Medulla oblongata (tissue), 1 donor: ENCODE measurements around the gene MAGIX.

ENCODE experiments used
- DNase-seq: peaks from one replicate; pipeline ENCODE4 v3.0.0-alpha.2; 2015; ENCODE audit errors: extremely low spot score

MAGIX gene

DNA sequence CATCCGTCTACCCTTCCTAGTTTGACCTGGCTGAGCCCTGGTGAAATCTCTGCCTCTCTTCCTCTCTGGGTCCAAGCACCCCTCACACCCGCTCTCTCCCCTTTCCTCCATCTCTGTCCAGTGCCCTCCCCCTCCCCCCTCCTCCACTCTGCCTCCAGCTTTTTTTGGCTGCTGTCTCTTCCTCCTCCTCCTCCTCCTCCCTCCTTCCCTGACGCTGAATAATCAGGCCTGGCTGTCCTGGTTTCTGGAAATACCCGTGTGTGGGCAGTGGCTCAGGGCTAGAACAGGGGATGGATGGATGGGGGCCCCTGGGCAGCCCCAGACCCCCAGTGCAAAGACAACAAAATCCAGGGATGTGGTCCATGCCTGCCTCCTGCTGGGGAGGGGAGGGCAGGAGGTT, 42.2 kb downstream of the MAGIX start:
- no peak for DNase-seq

DNA sequence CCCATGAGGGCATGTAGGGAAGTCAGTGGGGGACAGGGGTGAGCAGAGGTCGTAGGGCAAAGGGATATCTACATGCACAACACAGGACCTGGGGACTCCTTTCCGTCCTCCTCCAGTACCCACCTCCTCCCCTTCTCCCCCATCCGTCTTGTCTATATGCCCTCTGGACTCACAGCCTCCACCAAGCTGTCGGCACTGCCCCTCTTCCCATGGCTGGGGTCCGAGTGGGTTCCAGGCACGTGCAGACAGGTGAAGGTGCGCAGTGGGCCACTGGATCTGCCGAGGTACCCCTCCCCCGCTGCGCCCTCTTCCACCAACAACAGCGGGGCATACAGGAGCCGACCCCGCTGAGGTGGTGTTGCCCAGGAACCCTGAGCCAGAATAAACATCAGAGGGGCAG, 42.9 kb downstream of the MAGIX start:
- DNase-seq, result no peak

DNA sequence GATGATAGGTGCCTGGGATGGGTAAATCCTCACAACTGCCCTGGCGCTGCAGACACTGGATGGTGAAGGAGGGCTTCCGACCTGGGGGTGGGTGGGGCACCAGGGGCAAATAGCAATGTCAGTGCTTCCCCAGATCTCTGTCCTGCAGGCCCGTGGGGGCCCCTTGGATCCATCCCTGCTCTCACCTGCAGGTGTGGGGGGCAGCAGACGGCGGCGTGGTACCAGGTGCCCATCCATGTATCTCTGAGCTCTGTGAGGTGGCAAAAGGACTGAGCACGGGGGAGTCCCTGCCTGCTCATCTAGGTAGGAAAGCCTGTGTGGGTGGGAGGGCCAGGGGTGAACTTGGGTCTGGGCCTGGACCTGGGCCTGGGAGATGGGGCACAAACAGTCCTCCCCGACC, 44.0 kb downstream of the MAGIX start:
- no peak for DNase-seq

DNA sequence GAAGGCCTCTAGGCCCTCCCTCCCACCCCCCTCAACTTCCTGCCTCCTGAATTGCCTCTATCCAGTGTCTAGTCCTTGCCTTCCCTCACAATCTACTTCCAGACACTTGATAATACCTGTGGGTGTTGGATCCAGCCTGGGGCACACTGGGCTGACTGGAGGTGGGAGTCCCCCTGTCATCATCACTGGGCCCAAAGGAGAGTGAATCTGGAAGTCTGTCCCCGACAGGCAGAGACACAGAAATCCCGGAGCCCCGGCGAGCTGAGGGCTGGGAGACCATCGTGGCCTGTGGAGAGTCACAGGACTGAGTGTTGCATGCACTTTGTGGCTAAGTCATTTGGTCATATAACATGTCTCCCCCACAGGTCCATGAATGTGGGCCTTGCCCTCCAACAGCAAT, 45.8 kb downstream of the MAGIX start:
- DNase-seq, result no peak

DNA sequence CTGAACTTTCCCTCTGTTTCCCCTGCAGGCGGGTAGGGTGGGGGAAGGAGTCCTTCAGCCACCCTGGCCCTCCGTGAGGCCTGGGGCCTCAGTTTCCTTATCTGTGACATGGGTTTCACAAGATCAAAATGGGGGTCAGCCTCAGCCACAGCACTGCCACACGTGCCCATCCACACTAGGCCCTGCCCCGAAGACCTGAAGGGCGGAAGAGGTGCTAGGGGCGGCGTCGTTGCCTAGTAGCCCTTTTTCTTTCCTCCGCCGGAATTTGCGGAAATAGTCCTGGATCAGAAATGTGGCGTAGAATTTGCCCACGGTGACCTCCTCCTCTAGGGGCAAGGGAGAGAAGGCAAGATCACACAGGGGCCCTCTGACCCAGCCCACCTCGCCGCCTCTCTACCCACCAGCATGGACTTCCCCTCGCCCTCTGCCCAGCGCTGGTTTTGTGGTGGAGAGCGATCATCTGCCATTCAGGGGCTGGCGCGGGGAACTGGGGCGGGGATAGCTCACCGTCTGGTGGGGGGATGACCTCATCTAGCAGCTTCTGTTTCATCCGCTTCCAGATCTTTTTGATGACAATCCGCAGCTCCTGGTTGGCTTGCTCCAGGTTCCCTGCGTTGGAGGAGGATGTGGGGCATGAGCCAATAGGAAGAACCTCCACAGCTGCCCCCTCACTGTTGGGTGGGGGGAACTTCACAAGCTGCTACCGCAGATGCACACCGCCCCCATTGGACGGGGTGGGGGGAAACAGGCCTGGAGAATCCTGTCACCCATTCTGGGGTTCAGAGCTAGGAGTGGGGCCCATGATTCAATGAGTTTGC, 47.1 kb downstream of the MAGIX start:
- DNase-seq, result no peak

DNA sequence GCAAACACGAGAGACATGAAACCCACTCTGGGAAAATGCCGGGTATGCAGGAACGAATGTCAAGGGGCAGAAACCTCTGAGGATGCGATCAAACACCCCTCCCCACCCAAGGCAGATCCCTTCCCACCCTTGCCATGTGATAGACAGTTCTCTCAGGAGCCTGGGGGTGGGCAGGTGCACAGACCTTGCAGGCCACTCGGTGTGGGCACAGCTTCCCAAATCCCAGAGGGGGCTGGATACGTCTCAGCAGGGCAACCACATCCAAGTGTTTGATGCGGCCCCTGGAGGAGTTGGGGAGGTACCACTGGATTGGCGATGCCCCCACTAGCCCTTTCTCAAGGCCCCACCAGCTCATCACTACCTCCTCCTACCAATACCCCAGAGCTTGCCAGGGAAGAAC, 47.8 kb downstream of the MAGIX start:
- no peak for DNase-seq

DNA sequence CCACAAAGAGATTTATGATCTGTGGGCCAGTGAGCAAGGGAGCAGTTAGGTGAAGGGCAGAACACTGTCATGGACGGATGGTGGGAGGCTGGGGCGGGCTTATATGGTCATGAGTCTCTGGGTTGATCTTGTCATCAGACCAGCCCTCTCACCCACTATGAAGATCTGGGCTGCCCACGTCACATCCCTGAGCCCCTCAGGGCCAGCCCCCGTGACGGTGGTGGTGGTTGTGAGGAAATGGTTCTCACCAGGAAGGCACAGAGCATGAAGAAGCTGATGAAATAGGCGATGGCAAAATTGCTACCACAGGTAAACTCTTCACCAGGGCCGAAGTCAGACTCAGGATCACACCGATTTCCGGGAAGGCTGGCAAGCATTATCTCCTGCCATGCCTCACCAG, 48.5 kb downstream of the MAGIX start:
- DNase-seq, result no peak

DNA sequence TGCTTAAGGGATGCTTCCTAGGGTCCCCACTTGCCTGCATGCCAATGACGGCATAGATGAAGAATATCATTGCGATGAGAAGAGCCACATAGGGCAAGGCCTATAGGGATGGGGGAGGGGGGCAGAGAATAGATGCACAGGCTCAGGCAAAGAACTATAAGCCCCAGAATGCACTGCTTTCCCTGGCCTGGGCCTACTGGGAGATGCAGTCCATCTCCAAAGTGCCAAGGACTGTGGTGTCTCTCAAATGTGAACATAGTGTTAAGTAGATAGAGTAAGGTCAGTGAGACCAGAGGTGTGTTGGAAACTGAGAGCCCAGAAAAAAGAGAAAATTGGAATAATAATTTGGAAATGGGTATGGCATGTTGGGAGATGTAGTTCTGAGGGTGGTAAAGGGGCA, 49.7 kb downstream of the MAGIX start:
- no peak for DNase-seq

DNA sequence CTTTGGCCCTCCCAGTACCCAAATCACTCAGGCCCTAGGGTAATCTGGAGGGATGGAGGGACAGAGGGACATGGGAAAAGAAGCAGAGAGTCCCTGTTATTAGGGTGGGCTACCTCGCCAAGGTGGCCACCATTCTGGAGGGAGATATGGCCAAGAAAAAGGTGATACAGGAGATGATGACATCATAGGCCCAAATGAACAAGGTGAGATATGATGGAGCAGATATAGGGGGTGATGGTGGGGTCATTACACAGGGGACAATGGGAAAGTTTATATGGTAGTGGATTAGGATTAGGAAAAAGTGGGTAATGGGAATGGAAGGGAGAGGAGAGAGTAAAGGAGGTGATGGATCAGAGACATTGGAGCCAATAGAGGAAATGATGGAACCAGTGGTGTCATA, 50.3 kb downstream of the MAGIX start:
- no peak for DNase-seq

DNA sequence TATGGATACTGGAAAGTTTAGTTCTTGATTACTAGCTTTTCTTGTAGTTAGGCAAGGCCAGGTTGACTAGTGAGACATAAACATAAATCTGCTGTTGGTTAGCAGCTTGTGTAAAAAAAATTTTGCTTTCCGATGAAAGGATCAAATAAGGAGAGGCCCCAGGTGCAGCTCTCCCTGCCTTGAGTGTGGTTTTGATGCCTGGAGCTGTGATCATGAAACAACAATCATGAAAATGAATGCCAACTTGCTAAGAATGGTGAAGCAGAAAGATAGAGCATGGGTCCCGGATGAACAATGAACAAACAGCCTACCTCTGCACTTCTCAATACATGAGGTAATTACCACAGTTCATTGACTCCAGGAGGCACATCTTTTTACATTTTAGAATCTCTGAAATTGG, 51.9 kb downstream of the MAGIX start:
- DNase-seq, result no peak

DNA sequence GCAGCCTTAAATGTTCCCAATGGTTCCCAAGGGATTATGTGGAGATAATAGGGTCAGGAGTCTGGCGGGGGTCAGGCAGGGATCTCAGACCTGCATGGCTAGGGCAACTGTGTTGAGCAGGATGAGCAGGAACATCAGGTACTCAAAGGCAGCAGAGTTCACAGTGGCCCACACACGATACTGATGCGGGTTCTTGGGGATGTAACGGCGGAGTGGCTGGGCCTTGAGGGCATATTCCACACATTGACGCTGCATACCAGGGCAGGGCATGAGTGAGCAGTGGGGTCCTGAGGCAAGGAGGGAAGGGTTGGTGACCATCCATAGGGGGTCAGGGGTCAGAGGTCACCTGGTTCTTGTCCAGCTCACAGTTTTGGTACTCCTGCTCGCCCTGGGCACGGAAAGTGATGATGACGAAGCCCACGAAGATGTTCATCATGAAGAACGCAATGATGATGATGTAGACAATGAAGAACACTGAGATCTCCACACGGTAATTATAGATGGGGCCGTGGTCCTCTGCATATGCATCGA, 52.5 kb downstream of the MAGIX start:
- DNase-seq, result no peak
